ENCODE results near the gene LRRC72. TPM values are rescaled to one million over a fixed set of nuclear protein-coding genes. Genes with fewer than 3 reads are reported as not detected.

LRRC72 gene
- polyA plus RNA-seq, 1 donor (not counting 4 experiments of a cell fraction or from before 2014, with no cell fraction given), result not detected

GRCh38 chr7:16587129-16587528 lies 60.5 kb downstream of the LRRC72 start:
- TF ChIP-seq EZH2 (IDR thresholded peaks at IDR 0.05; ENCODE audit: low read length) (no peak), CTCF (optimal IDR thresholded peaks at IDR 0.05 in 1 of 3, IDR thresholded peaks at IDR 0.05 in 1 of 3, conservative IDR thresholded peaks at IDR 0.05 in 1 of 3; ENCODE audit: extremely low read depth in 1 of 3, insufficient read depth in 2 of 3, low read length in 3 of 3) (no peak)
- dilution Hi-C loops (cut with MboI; ENCODE audit: extremely low pct_ligation_motif_present, low sequenced_read_pairs), result no loop called here
- Histone ChIP-seq H3K9me3 (ENCODE audit: control insufficient read depth, low read depth, low read length) (no peaks in the 10 kb centered on the region), H3K27ac (ENCODE audit: control insufficient read depth, insufficient read depth, low read length) (no peak overlapping the region), H3K9ac (ENCODE audit: control insufficient read depth, extremely low read depth, insufficient read depth, low read length) (no peak overlapping the region), H3K79me2 (ENCODE audit: control insufficient read depth, insufficient read depth, low read length) (no peaks in the 10 kb centered on the region), H3K27me3 (ENCODE audit: control insufficient read depth, extremely low read depth, insufficient read depth, low read length) (no peaks in the 10 kb centered on the region), H3K4me2 (ENCODE audit: control insufficient read depth, extremely low read depth, insufficient read depth, low read depth, low read length) (no peak overlapping the region), H3K4me1 (ENCODE audit: control insufficient read depth, extremely low read depth, insufficient read depth, low read length) (no peaks in the 10 kb centered on the region), H3K9me1 (ENCODE audit: control insufficient read depth, extremely low read depth, insufficient read depth, low read length) (no peaks in the 10 kb centered on the region), H2AFZ (ENCODE audit: control insufficient read depth, low read length) (no peak overlapping the region), H4K20me1 (ENCODE audit: control insufficient read depth, extremely low read depth, insufficient read depth, low read length) (no peaks in the 10 kb centered on the region), H3K4me3 (ENCODE audit: control insufficient read depth in 2 of 3, extremely low read depth in 1 of 3, insufficient read depth in 2 of 3, low read depth in 1 of 3, low read length in 3 of 3) (no peak overlapping the region), H3K36me3 (ENCODE audit: control insufficient read depth in 2 of 2, extremely low read depth in 1 of 2, insufficient read depth in 2 of 2, low read length in 2 of 2) (no peaks in the 10 kb centered on the region)
- FAIRE-seq, result no peak
- DNase-seq (ENCODE audit: low read depth, low spot score), result no peak

- no peaks in the 10 kb centered on the region for H3K79me2 ChIP-seq (ENCODE audit: control insufficient read depth, insufficient read depth, low read length)
- no peaks in the 10 kb centered on the region for H4K20me1 ChIP-seq (ENCODE audit: control insufficient read depth, extremely low read depth, insufficient read depth, low read length)
- no peak overlapping the region for H2AFZ ChIP-seq (ENCODE audit: control insufficient read depth, low read length)
- dilution Hi-C loops (cut with MboI; ENCODE audit: extremely low pct_ligation_motif_present, low sequenced_read_pairs), result no loop called here
- no peak overlapping the region for H3K4me3 ChIP-seq (ENCODE audit: control insufficient read depth in 2 of 3, extremely low read depth in 1 of 3, insufficient read depth in 2 of 3, low read depth in 1 of 3, low read length in 3 of 3)
- FAIRE-seq (no peak), DNase-seq (ENCODE audit: low read depth, low spot score) (no peak)
- no peaks in the 10 kb centered on the region for H3K9me3 ChIP-seq (ENCODE audit: control insufficient read depth, low read depth, low read length)
- H3K27me3 ChIP-seq (ENCODE audit: control insufficient read depth, extremely low read depth, insufficient read depth, low read length), result no peaks in the 10 kb centered on the region
- H3K9me1 ChIP-seq (ENCODE audit: control insufficient read depth, extremely low read depth, insufficient read depth, low read length), result no peaks in the 10 kb centered on the region
- H3K27ac ChIP-seq (ENCODE audit: control insufficient read depth, insufficient read depth, low read length), result no peak overlapping the region
- H3K4me1 ChIP-seq (ENCODE audit: control insufficient read depth, extremely low read depth, insufficient read depth, low read length), result no peaks in the 10 kb centered on the region
- H3K36me3 ChIP-seq (ENCODE audit: control insufficient read depth in 2 of 2, extremely low read depth in 1 of 2, insufficient read depth in 2 of 2, low read length in 2 of 2), result no peaks in the 10 kb centered on the region
- H3K4me2 ChIP-seq (ENCODE audit: control insufficient read depth, extremely low read depth, insufficient read depth, low read depth, low read length), result no peak overlapping the region
- no peak for TF ChIP-seq CTCF (optimal IDR thresholded peaks at IDR 0.05 in 1 of 3, IDR thresholded peaks at IDR 0.05 in 1 of 3, conservative IDR thresholded peaks at IDR 0.05 in 1 of 3; ENCODE audit: extremely low read depth in 1 of 3, insufficient read depth in 2 of 3, low read length in 3 of 3)
- no peak for TF ChIP-seq EZH2 (IDR thresholded peaks at IDR 0.05; ENCODE audit: low read length)
- no peak overlapping the region for H3K9ac ChIP-seq (ENCODE audit: control insufficient read depth, extremely low read depth, insufficient read depth, low read length)
These were observed 61.2 kb downstream of the LRRC72 start for GRCh38 chr7:16587790-16588189.

All from keratinocyte (primary cell).